GM04504 (cell line): ENCODE measurements around the gene ABHD11.
"Not testable (repeated sequence)": the region's sequence is repeated elsewhere in the genome, so short reads cannot be mapped to it uniquely, and the experiment has no call there.

Source experiments
- DNase-seq: peaks from one replicate; pipeline ENCODE4 v3.0.0-alpha.2; 2012; ENCODE audit warnings: low read depth

Gene ABHD11

GRCh38 chr7:73718905-73719805 lies 19.4 kb downstream of the ABHD11 start, which contains the start of gene STX1A:
Gene STX1A (minus strand): TSS chr7:73719669. CDS start chr7:73719631, 38 bp downstream.
- peak; percentile 42 for DNase-seq

GRCh38 chr7:73718438-73718881 lies 20.1 kb downstream of the ABHD11 start:
- DNase-seq = no peak

GRCh38 chr7:73717991-73718405 lies 20.6 kb downstream of the ABHD11 start:
- DNase-seq = peak; percentile 66

GRCh38 chr7:73717025-73717807 lies 21.4 kb downstream of the ABHD11 start:
- no peak for DNase-seq

GRCh38 chr7:73716318-73716890 lies 22.2 kb downstream of the ABHD11 start:
- no peak for DNase-seq

- peak; percentile 87 for DNase-seq
Observed at GRCh38 chr7:73715648-73716317, 22.8 kb downstream of the ABHD11 start.

- not testable (repeated sequence) for DNase-seq
Observed at GRCh38 chr7:73713319-73713718, 25.3 kb downstream of the ABHD11 start.

GRCh38 chr7:73712773-73713172 lies 25.8 kb downstream of the ABHD11 start:
- no peak for DNase-seq

- no peak for DNase-seq
Observed at GRCh38 chr7:73708961-73709549, 29.5 kb downstream of the ABHD11 start.

GRCh38 chr7:73707045-73707631 lies 31.5 kb downstream of the ABHD11 start:
- DNase-seq = no peak

- DNase-seq = no peak
Observed at GRCh38 chr7:73706126-73707044, 32.2 kb downstream of the ABHD11 start.

GRCh38 chr7:73705551-73705920 lies 33.1 kb downstream of the ABHD11 start:
- no peak for DNase-seq

- no peak for DNase-seq
Observed at GRCh38 chr7:73704640-73705550, 33.7 kb downstream of the ABHD11 start.

- DNase-seq = no peak
Observed at GRCh38 chr7:73703757-73704639, 34.6 kb downstream of the ABHD11 start.

GRCh38 chr7:73703225-73703624 lies 35.4 kb downstream of the ABHD11 start:
- DNase-seq = no peak

- DNase-seq = no peak
Observed at GRCh38 chr7:73702665-73703064, 35.9 kb downstream of the ABHD11 start.

- no peak for DNase-seq
Observed at GRCh38 chr7:73702226-73702625, 36.4 kb downstream of the ABHD11 start.
